ENCODE measurements around the gene GCNA.

GCNA gene

DNA sequence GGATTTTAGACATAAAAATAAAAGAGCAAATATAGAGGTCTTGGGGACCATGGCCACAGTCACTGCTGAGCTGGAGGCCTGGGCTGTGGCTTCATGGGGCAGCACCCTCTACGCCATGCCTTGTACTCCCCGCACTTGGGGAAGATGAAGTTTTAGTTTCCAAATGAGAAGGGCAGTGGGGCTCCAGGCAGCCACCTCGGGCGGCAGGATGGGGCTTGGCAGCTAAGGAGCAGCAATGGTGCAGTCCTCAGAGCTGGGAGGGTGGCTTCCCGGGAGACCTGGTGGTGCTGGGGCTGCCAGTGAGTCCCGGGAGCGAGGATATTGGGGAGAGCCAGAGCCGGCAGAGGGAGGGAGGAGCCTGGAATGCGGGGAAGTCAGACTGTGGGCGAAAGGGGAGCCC, 37.7 kb downstream of the GCNA start:
- TF ChIP-seq, protein P1, sequence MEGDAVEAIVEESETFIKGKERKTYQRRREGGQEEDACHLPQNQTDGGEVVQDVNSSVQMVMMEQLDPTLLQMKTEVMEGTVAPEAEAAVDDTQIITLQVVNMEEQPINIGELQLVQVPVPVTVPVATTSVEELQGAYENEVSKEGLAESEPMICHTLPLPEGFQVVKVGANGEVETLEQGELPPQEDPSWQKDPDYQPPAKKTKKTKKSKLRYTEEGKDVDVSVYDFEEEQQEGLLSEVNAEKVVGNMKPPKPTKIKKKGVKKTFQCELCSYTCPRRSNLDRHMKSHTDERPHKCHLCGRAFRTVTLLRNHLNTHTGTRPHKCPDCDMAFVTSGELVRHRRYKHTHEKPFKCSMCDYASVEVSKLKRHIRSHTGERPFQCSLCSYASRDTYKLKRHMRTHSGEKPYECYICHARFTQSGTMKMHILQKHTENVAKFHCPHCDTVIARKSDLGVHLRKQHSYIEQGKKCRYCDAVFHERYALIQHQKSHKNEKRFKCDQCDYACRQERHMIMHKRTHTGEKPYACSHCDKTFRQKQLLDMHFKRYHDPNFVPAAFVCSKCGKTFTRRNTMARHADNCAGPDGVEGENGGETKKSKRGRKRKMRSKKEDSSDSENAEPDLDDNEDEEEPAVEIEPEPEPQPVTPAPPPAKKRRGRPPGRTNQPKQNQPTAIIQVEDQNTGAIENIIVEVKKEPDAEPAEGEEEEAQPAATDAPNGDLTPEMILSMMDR (IDR thresholded peaks at IDR 0.05; ENCODE audit: low read depth, low read length), result no peak
- TF ChIP-seq MYC (IDR thresholded peaks at IDR 0.05; ENCODE audit: low read depth, low read length) (no peak), POLR2A (IDR thresholded peaks at IDR 0.05; ENCODE audit: extremely low read depth, insufficient read length) (no peak)
- TF ChIP-seq, protein P2, sequence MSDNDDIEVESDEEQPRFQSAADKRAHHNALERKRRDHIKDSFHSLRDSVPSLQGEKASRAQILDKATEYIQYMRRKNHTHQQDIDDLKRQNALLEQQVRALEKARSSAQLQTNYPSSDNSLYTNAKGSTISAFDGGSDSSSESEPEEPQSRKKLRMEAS (IDR thresholded peaks at IDR 0.05; ENCODE audit: low read depth, low read length), result no peak
- no peak for DNase-seq (ENCODE audit: low read depth)
- no peak overlapping the region for H3K4me3 ChIP-seq (ENCODE audit: low read depth, low read length)

- peak; percentile 31 for DNase-seq (ENCODE audit: low read depth)
- no peak for TF ChIP-seq MYC (IDR thresholded peaks at IDR 0.05; ENCODE audit: low read depth, low read length)
- TF ChIP-seq, protein P2 (IDR thresholded peaks at IDR 0.05; ENCODE audit: low read depth, low read length), result no peak
- TF ChIP-seq, protein P1 (IDR thresholded peaks at IDR 0.05; ENCODE audit: low read depth, low read length), result no peak
- no peak for TF ChIP-seq POLR2A (IDR thresholded peaks at IDR 0.05; ENCODE audit: extremely low read depth, insufficient read length)
- no peak overlapping the region for H3K4me3 ChIP-seq (ENCODE audit: low read depth, low read length)
Measured at GRCh38 chrX:71616672-71617529, 38.7 kb downstream of the GCNA start.

- H3K4me3 ChIP-seq (ENCODE audit: low read depth, low read length), result no peak overlapping the region
- TF ChIP-seq, protein P2 (IDR thresholded peaks at IDR 0.05; ENCODE audit: low read depth, low read length), result no peak
- TF ChIP-seq POLR2A (IDR thresholded peaks at IDR 0.05; ENCODE audit: extremely low read depth, insufficient read length), result no peak
Measured at GRCh38 chrX:71617742-71618141, 39.5 kb downstream of the GCNA start.

DNA sequence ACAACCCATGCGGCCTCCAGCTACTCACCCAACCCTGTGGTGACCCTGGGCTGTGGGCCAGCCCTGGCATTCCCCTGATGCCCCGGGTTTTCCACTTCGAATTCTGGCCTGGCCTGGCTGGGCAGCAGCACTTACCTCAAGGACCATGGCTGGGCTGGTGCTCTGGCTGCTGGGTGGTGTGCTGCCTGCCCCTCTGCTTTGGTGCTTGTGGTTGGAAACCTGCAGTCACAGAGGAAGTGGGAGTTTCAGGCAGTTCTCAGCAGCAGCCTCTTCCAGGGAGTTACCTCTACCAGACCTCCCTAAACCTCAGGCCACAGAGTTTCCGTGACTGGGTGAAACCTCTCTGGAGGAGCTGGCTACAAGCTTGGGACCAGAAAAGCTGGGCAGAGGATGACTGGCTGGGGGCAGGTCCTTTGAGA, 40.1 kb downstream of the GCNA start, which contains the start of gene CXCR3:
TSS of gene CXCR3 (minus strand) at position 209 of the 419 bp plus-strand sequence. CDS start at position 147, 62 bp downstream.
- TF ChIP-seq MYC (IDR thresholded peaks at IDR 0.05; ENCODE audit: low read depth, low read length), result no peak
- TF ChIP-seq, protein P2 (IDR thresholded peaks at IDR 0.05; ENCODE audit: low read depth, low read length), result peak; percentile 37; the same call in 1 of the 2 replicates
- TF ChIP-seq, protein P1 (IDR thresholded peaks at IDR 0.05; ENCODE audit: low read depth, low read length), result no peak
- peak; percentile 97 for DNase-seq (ENCODE audit: low read depth)
- peak within 1 kb of the TSS; percentile 16 for H3K4me3 ChIP-seq (ENCODE audit: low read depth, low read length)

More at GRCh38 chrX:71617742-71618141, 39.5 kb downstream of the GCNA start:
- DNase-seq (ENCODE audit: low read depth), result peak; percentile 34

GRCh38 chrX:71618787-71619186, 40.5 kb downstream of the GCNA start:
- no peak for TF ChIP-seq POLR2A (IDR thresholded peaks at IDR 0.05; ENCODE audit: extremely low read depth, insufficient read length)
- TF ChIP-seq, protein P2 (IDR thresholded peaks at IDR 0.05; ENCODE audit: low read depth, low read length), result no peak
- no peak for TF ChIP-seq MYC (IDR thresholded peaks at IDR 0.05; ENCODE audit: low read depth, low read length)
- TF ChIP-seq, protein P1 (IDR thresholded peaks at IDR 0.05; ENCODE audit: low read depth, low read length), result no peak
- no peak for DNase-seq (ENCODE audit: low read depth)
- no peak overlapping the region for H3K4me3 ChIP-seq (ENCODE audit: low read depth, low read length)

- TF ChIP-seq, protein P2 (IDR thresholded peaks at IDR 0.05; ENCODE audit: low read depth, low read length), result no peak
- TF ChIP-seq, protein P1 (IDR thresholded peaks at IDR 0.05; ENCODE audit: low read depth, low read length), result no peak
- no peak for TF ChIP-seq POLR2A (IDR thresholded peaks at IDR 0.05; ENCODE audit: extremely low read depth, insufficient read length)
- TF ChIP-seq MYC (IDR thresholded peaks at IDR 0.05; ENCODE audit: low read depth, low read length), result no peak
- DNase-seq (ENCODE audit: low read depth), result peak; percentile 64
- H3K4me3 ChIP-seq (ENCODE audit: low read depth, low read length), result no peak overlapping the region
Measured at GRCh38 chrX:71619193-71619592, 41.0 kb downstream of the GCNA start.
